KMS-11 (cell line): ENCODE results near the gene CSNK1D.

ENCODE experiments used
- H2AFZ ChIP-seq: fragments of 200-600 bp; sonication (generic); 2 replicates; pipeline ENCODE4 v1.6.1; 2016; ENCODE audit warnings: antibody characterized with exemption, mixed run types, low read depth
- H3K27ac ChIP-seq: fragments of 200-600 bp; sonication (generic); 2 replicates; pipeline ENCODE4 v1.6.1; 2016; ENCODE audit warnings: mild to moderate bottlenecking, mixed run types
- H3K27me3 ChIP-seq: fragments of 200-600 bp; sonication (generic); 2 replicates; pipeline ENCODE4 v1.6.1; 2017; ENCODE audit warnings: mild to moderate bottlenecking, low read depth, mixed run types, moderate library complexity; ENCODE audit not compliant: insufficient read depth
- H3K36me3 ChIP-seq: fragments of 200-600 bp; sonication (generic); 2 replicates; pipeline ENCODE4 v1.6.1; 2017; ENCODE audit warnings: mild to moderate bottlenecking, mixed run types; ENCODE audit not compliant: insufficient read depth
- H3K4me1 ChIP-seq: fragments of 200-600 bp; sonication (generic); 2 replicates; pipeline ENCODE4 v1.6.1; 2016; ENCODE audit warnings: mild to moderate bottlenecking, low read depth, mixed run types; ENCODE audit not compliant: poor library complexity, severe bottlenecking
- H3K4me2 ChIP-seq: fragments of 200-600 bp; sonication (generic); 2 replicates; pipeline ENCODE4 v1.7.0; 2016; ENCODE audit warnings: mild to moderate bottlenecking, mixed run types
- H3K4me3 ChIP-seq: fragments of 200-600 bp; sonication (generic); IDR thresholded peaks from 2 replicates; pipeline ENCODE4 v1.6.1; 2017; ENCODE audit warnings: low read depth, low read length, mixed read lengths; ENCODE audit not compliant: insufficient read depth
- H3K79me2 ChIP-seq: fragments of 200-600 bp; sonication (generic); 2 replicates; pipeline ENCODE4 v1.6.1; 2016; ENCODE audit warnings: low read depth, mixed run types; ENCODE audit not compliant: insufficient read depth
- H3K9ac ChIP-seq: fragments of 200-600 bp; sonication (generic); 2 replicates; pipeline ENCODE4 v1.6.1; 2016; ENCODE audit warnings: mild to moderate bottlenecking, mixed run types
- H4K20me1 ChIP-seq: fragments of 200-600 bp; sonication (generic); 2 replicates; pipeline ENCODE4 v1.6.1; 2016; ENCODE audit warnings: mild to moderate bottlenecking, mixed run types; ENCODE audit not compliant: insufficient read depth
- TF ChIP-seq, protein P1 (sequence below): fragments of 200-600 bp; sonication (generic); conservative IDR thresholded peaks from 2 replicates; pipeline ENCODE4 v1.6.1; 2017; ENCODE audit warnings: low read depth, mild to moderate bottlenecking, antibody characterized with exemption, low read length, moderate library complexity, mixed read lengths

Gene CSNK1D

DNA sequence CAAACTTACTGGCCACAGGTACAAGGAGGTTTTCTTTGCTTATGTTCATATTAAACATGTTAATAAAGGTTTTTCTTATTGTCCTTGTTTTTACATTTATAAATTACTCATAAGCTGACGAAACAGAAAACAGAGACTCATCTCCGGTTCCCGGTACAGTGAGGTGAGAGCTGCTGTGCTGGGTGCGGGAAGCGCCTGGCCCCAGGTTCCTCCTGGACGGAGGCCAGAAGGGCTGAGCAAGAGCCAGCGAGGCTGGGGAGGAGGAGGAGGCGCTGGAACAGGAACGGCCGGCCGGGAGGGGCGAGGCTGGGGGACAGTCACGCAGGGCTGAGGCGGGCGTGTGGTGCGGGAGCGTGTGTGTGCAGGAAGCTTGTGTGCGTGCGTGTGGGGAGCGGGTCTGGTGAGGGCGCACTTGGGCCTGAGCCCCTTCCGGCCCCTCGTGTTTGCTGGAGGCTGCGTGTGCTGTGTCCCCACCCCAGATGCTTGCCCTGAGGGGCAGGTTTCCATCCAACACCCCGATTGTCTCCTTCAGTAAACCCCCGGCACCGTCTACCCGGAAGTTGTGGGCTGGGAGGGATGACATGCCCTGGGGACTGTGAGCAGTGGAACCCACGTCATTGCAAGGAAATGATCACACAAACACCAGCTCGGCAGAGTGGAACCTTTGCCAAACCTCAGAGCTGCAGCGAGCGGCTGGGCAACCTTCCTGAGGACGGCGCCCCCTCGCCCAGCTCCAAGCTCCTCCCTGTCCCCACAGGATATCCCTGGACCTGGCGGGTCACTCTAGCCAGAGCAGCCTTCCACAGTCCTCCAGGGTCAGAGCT lies 24.4 kb upstream of the CSNK1D start:
- Histone ChIP-seq H3K9ac (peak overlapping the region; percentile 71), H3K4me1 (peaks cover 55% of the 10 kb centered on the region), H3K4me3 (no peak overlapping the region), H3K36me3 (no peaks in the 10 kb centered on the region), H3K79me2 (no peaks in the 10 kb centered on the region), H3K27ac (peak overlapping the region; percentile 77), H2AFZ (peak overlapping the region; percentile 85), H3K27me3 (no peaks in the 10 kb centered on the region), H3K4me2 (peak overlapping the region; percentile 82), H4K20me1 (no peaks in the 10 kb centered on the region)
- TF ChIP-seq, protein P1, sequence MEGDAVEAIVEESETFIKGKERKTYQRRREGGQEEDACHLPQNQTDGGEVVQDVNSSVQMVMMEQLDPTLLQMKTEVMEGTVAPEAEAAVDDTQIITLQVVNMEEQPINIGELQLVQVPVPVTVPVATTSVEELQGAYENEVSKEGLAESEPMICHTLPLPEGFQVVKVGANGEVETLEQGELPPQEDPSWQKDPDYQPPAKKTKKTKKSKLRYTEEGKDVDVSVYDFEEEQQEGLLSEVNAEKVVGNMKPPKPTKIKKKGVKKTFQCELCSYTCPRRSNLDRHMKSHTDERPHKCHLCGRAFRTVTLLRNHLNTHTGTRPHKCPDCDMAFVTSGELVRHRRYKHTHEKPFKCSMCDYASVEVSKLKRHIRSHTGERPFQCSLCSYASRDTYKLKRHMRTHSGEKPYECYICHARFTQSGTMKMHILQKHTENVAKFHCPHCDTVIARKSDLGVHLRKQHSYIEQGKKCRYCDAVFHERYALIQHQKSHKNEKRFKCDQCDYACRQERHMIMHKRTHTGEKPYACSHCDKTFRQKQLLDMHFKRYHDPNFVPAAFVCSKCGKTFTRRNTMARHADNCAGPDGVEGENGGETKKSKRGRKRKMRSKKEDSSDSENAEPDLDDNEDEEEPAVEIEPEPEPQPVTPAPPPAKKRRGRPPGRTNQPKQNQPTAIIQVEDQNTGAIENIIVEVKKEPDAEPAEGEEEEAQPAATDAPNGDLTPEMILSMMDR = no peak; the same call in 1 of the 2 replicates

DNA sequence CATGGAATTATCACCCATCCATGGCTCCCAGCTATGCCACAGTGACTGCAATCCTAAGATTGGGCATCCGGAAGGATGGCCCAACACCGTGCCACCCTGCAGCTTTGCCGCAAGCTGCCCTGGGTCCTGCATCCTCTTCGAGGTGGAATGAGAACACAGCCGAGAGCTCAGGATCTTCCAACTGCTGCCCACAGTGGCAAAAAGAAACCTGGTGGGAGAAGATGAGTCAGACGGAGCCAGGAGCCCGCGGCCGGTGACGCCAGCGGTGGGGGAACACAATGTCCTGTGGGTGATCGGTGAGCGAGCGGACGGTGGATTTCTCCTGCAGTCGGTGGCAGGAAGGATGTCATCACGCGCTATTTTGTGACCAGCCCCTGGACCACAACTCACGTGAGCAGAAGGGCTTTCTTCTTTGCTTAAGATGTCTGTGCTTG lies 23.8 kb upstream of the CSNK1D start:
- peaks cover 55% of the 10 kb centered on the region for H3K4me1 ChIP-seq
- peak overlapping the region; percentile 71 for H3K9ac ChIP-seq
- H3K27ac ChIP-seq = peak overlapping the region; percentile 77
- peak overlapping the region; percentile 82 for H3K4me2 ChIP-seq
- H3K4me3 ChIP-seq = no peak overlapping the region
- H4K20me1 ChIP-seq = no peaks in the 10 kb centered on the region
- TF ChIP-seq, protein P1 = no peak
- H3K27me3 ChIP-seq = no peaks in the 10 kb centered on the region
- H3K79me2 ChIP-seq = no peaks in the 10 kb centered on the region
- peak overlapping the region; percentile 85 for H2AFZ ChIP-seq
- no peaks in the 10 kb centered on the region for H3K36me3 ChIP-seq

DNA sequence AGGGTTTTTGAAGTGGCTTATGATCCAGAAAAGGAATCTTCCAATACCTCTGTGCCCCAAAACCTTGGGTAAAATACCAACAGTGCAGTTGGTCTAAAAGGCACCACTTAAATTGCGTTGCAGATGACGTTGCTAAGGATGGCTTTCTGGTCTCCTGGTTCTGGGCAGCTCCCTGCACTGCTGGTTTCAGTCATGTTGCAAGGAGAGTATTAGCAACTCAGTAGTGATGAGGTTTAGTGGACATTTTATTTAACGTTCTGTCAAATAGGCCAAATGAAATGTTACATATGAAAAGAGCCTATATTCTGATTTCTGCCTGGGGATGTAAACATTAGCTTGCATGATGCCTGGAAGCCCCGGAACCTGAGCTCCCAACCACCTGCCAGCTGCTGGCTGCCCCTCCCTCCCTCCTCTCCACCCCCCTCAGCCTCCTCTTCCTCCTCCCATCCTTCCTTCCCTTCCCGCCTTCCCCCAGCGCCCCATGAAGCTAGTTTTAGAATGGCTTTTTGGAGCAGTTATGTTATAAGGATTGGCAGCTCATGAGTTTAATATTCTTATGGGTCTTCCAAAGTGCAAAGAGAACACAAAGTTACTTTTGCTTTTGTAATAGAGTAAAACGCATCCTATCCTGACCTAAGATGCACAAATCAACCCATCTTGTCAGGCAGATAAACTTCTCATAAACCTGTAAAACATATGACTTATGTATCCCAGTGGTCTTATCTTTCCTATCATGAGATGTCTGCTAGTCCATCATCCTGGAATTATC lies 23.2 kb upstream of the CSNK1D start:
- peak overlapping the region; percentile 77 for H3K27ac ChIP-seq
- no peak overlapping the region for H3K4me3 ChIP-seq
- peak overlapping the region; percentile 85 for H2AFZ ChIP-seq
- peak overlapping the region; percentile 71; the same call in 1 of the 2 replicates for H3K9ac ChIP-seq
- peaks cover 55% of the 10 kb centered on the region for H3K4me1 ChIP-seq
- no peaks in the 10 kb centered on the region for H3K36me3 ChIP-seq
- H3K27me3 ChIP-seq = no peaks in the 10 kb centered on the region
- no peaks in the 10 kb centered on the region for H4K20me1 ChIP-seq
- H3K79me2 ChIP-seq = no peaks in the 10 kb centered on the region
- H3K4me2 ChIP-seq = peak overlapping the region; percentile 82
- TF ChIP-seq, protein P1 = no peak

DNA sequence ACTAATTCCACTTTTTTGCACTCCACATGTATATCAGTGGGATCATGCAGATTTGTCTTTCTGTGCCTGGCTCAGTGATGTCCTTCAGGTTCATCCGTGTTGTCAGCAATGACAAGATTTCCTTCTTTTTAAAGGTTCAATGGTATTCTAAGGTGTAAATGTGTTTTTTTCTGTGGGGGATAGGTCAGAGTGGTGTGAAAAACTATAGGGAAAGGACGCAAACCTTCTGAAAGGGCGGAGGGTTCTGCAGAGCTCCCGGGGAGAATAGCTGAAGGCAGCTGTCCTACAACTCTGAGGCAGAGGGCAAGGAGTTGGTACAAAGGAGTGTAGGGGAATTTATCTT lies 21.9 kb upstream of the CSNK1D start:
- Histone ChIP-seq H3K4me2 (no peak overlapping the region), H3K4me1 (peaks cover 46% of the 10 kb centered on the region), H3K27me3 (no peaks in the 10 kb centered on the region), H3K9ac (no peak overlapping the region), H3K27ac (no peak overlapping the region), H4K20me1 (no peaks in the 10 kb centered on the region), H3K36me3 (no peaks in the 10 kb centered on the region), H3K79me2 (no peaks in the 10 kb centered on the region), H3K4me3 (no peak overlapping the region), H2AFZ (no peak overlapping the region)
- TF ChIP-seq, protein P1 = no peak
